Measurements from ENCODE around the gene IGLON5.
A peak's percentile ranks its signal among the peaks of the same experiment; 100 is the strongest.

Gene IGLON5

GRCh38 chr19:51317968-51318367, 6.5 kb downstream of the IGLON5 start:
- DNase-seq (ENCODE audit: low spot score), result no peak

- DNase-seq (ENCODE audit: low spot score), result no peak
Observed at GRCh38 chr19:51318687-51319648, 7.5 kb downstream of the IGLON5 start.

- DNase-seq (ENCODE audit: low spot score), result no peak
Observed at GRCh38 chr19:51319649-51320279, 8.3 kb downstream of the IGLON5 start.

GRCh38 chr19:51320280-51320657, 8.8 kb downstream of the IGLON5 start:
- no peak for DNase-seq (ENCODE audit: low spot score)

- DNase-seq (ENCODE audit: low spot score), result no peak
Observed at GRCh38 chr19:51321799-51322198, 10.4 kb downstream of the IGLON5 start.

GRCh38 chr19:51323481-51324166, 12.2 kb downstream of the IGLON5 start:
- no peak for DNase-seq (ENCODE audit: low spot score)

GRCh38 chr19:51324167-51324481, 12.7 kb downstream of the IGLON5 start:
- no peak for DNase-seq (ENCODE audit: low spot score)

GRCh38 chr19:51325161-51325976, 13.9 kb downstream of the IGLON5 start:
- DNase-seq (ENCODE audit: low spot score), result no peak

- no peak for DNase-seq (ENCODE audit: low spot score)
Observed at GRCh38 chr19:51326216-51327065, 15.0 kb downstream of the IGLON5 start.

GRCh38 chr19:51327066-51328001, 15.9 kb downstream of the IGLON5 start:
- peak; percentile 90 for DNase-seq (ENCODE audit: low spot score)

- DNase-seq (ENCODE audit: low spot score), result no peak
Observed at GRCh38 chr19:51329411-51329810, 18.0 kb downstream of the IGLON5 start.

GRCh38 chr19:51330366-51330765, 18.9 kb downstream of the IGLON5 start:
- DNase-seq (ENCODE audit: low spot score), result no peak

- no peak for DNase-seq (ENCODE audit: low spot score)
Observed at GRCh38 chr19:51331193-51331592, 19.7 kb downstream of the IGLON5 start.

GRCh38 chr19:51331716-51332115, 20.3 kb downstream of the IGLON5 start:
- DNase-seq (ENCODE audit: low spot score), result no peak

GRCh38 chr19:51333836-51334460, 22.5 kb downstream of the IGLON5 start:
- no peak for DNase-seq (ENCODE audit: low spot score)

GRCh38 chr19:51337141-51337860, 25.9 kb downstream of the IGLON5 start:
- no peak for DNase-seq (ENCODE audit: low spot score)

- no peak for DNase-seq (ENCODE audit: low spot score)
Observed at GRCh38 chr19:51337861-51338562, 26.6 kb downstream of the IGLON5 start.
